K562 (cell line): ENCODE measurements around the gene CORO6. TPM values are rescaled to one million over a fixed set of nuclear protein-coding genes. Genes with fewer than 3 reads are reported as not detected.

Source experiments
- AFF1 ChIP-seq, 2 experiments: fragments of 450-650 bp; IDR thresholded peaks; 2 replicates each; pipeline ENCODE4 v1.6.1; 2018; ENCODE audit warnings: mild to moderate bottlenecking in 2 of 2, low read depth in 1 of 2; ENCODE audit not compliant: partially characterized antibody in 2 of 2
- BCLAF1 ChIP-seq, 2 experiments: fragments of 450-650 bp in 1 of 2; IDR thresholded peaks; 2 replicates each; pipeline ENCODE4 v1.6.1; 2011 to 2017; ENCODE audit warnings: low read depth in 2 of 2, antibody characterized with exemption in 1 of 2, borderline replicate concordance in 1 of 2, low read length in 1 of 2, mild to moderate bottlenecking in 1 of 2, mixed read lengths in 1 of 2; ENCODE audit not compliant: control insufficient read depth in 1 of 2
- CREM ChIP-seq: IDR thresholded peaks from 2 replicates; pipeline ENCODE4 v1.6.1; 2014; ENCODE audit warnings: antibody characterized with exemption, low read depth
- E2F4 ChIP-seq: sonication (generic); formaldehyde crosslinking; IDR thresholded peaks from 2 replicates; pipeline ENCODE4 v1.8.0; 2022; ENCODE audit warnings: mild to moderate bottlenecking, low read depth, missing genetic modification reagents
- EGR1 ChIP-seq: fragments of 450-650 bp; conservative IDR thresholded peaks from 2 replicates; pipeline ENCODE4 v1.6.1; 2017; ENCODE audit warnings: mild to moderate bottlenecking
- ELK1 ChIP-seq: sonication (generic); formaldehyde crosslinking; IDR thresholded peaks from 2 replicates; pipeline ENCODE4 v1.8.1; 2022; ENCODE audit warnings: missing genetic modification reagents
- HDAC3 ChIP-seq: fragments of 450-650 bp; IDR thresholded peaks from 2 replicates; pipeline ENCODE4 v1.6.1; 2018; ENCODE audit warnings: borderline replicate concordance, mild to moderate bottlenecking, moderate library complexity; ENCODE audit not compliant: partially characterized antibody
- KDM2B ChIP-seq: fragments of 250-450 bp; sonication (Bioruptor Pico); IDR thresholded peaks from 2 replicates; pipeline ENCODE4 v1.8.0; 2021; ENCODE audit warnings: mild to moderate bottlenecking, moderate library complexity
- MEF2A ChIP-seq: IDR thresholded peaks from 2 replicates; pipeline ENCODE4 v1.6.1; 2011; ENCODE audit warnings: low read depth, mild to moderate bottlenecking, low read length, moderate library complexity; ENCODE audit not compliant: control insufficient read depth
- NFE2L1 ChIP-seq: fragments of 450-650 bp; IDR thresholded peaks from 2 replicates; pipeline ENCODE4 v1.6.1; 2016; ENCODE audit warnings: missing genetic modification characterization, low read depth, mild to moderate bottlenecking, missing compliant biosample characterization, moderate library complexity, borderline replicate concordance
- PTTG1 ChIP-seq: fragments of 450-650 bp; IDR thresholded peaks from 2 replicates; pipeline ENCODE4 v1.6.1; 2016; ENCODE audit warnings: low read depth, mild to moderate bottlenecking, missing genetic modification characterization, missing compliant biosample characterization
- RBFOX2 ChIP-seq: fragments of 200-400 bp; formaldehyde crosslinking; IDR thresholded peaks from 2 replicates; pipeline ENCODE4 v1.6.1; 2017; ENCODE audit warnings: low read depth, mild to moderate bottlenecking, low read length, moderate library complexity
- RHOXF2B ChIP-seq: fragments of 250-450 bp; sonication (Bioruptor Pico); conservative IDR thresholded peaks from 2 replicates; pipeline ENCODE4 v1.5.1; 2021
- XRCC3 ChIP-seq: fragments of 450-650 bp; IDR thresholded peaks from 2 replicates; pipeline ENCODE4 v1.6.1; 2017; ENCODE audit warnings: mild to moderate bottlenecking, moderate library complexity
- ZNF354B ChIP-seq: fragments of 250-450 bp; sonication (Bioruptor Pico); IDR thresholded peaks from 2 replicates; pipeline ENCODE4 v1.4.0; 2020
- ZNF584 ChIP-seq: fragments of 200-800 bp; sonication (Bioruptor generic); IDR thresholded peaks from 2 replicates; pipeline ENCODE4 v1.6.1; 2016; ENCODE audit warnings: low read depth, mild to moderate bottlenecking, missing genetic modification characterization, missing compliant biosample characterization
- polyA plus RNA-seq, 8 experiments: library from polyadenylated mRNA; depleted of rRNA in 4 of 8; stranded (reverse) in 5 of 8; unstranded in 3 of 8; fragments of >200 nt; fragmentation: Nextera tagmentation in 2 of 8; fragmentation: Illumina TruSeq in 1 of 8; extraction: Ambion mirVana in 2 of 8; extraction: Trizol in 1 of 8; gene quantifications; 2 replicates each; pipeline versions ENCODE4 v1.2.1 to v1.2.3, GENCODE V29; 2011 to 2014; ENCODE audit warnings: inconsistent platforms in 1 of 8, missing spikeins in 1 of 8
- total RNA-seq, 7 experiments: library from RNA; depleted of rRNA in 6 of 7; stranded (reverse); fragments of >200 nt in 6 of 7; fragmentation: Illumina TruSeq in 2 of 7; extraction: Trizol in 2 of 7; gene quantifications; 2 replicates each; pipeline versions ENCODE4 v1.2.1 to v1.2.3, GENCODE V29; 2011 to 2021; ENCODE audit warnings: low replicate concordance in 1 of 7

Gene CORO6
- total and polyA plus RNA-seq, 9 of the 15 experiments (the other 6 are each of a cell fraction or from before 2014, with no cell fraction given), result 0.04 to 11.9 (median 2.4) TPM

GRCh38 chr17:29615492-29616299, 7.0 kb downstream of the CORO6 start (continued):
- no peak for TF ChIP-seq NFE2L1 (tag)
- no peak for TF ChIP-seq BCLAF1 (IDR thresholded peaks at IDR 0.05; ENCODE audit: borderline replicate concordance in 1 of 2, control insufficient read depth in 1 of 2, low read depth in 2 of 2, low read length in 1 of 2)
- peak; percentile 19; the same call in 1 of the 2 replicates for TF ChIP-seq CREM
- no peak for TF ChIP-seq HDAC3
- TF ChIP-seq XRCC3, result no peak
- TF ChIP-seq ELK1, result no peak
- TF ChIP-seq E2F4 (CRISPR knock-in tag), result no peak
- TF ChIP-seq RHOXF2B (CRISPR knock-in tag), result no peak
- no peak for TF ChIP-seq ZNF354B (CRISPR knock-in tag)
- peak; percentile 53; the same call in 1 of the 2 replicates for TF ChIP-seq EGR1
- TF ChIP-seq ZNF584 (CRISPR knock-in tag), result no peak
- no peak for TF ChIP-seq PTTG1 (tag)
- TF ChIP-seq MEF2A, result no peak
- TF ChIP-seq AFF1 (IDR thresholded peaks at IDR 0.05; ENCODE audit: low read depth in 1 of 2, partially characterized antibody in 2 of 2), result no peak
- no peak for TF ChIP-seq KDM2B (CRISPR knock-in tag)
- TF ChIP-seq RBFOX2, result peak; percentile 69
